ENCODE measurements around the gene KRT77.

The KRT77 gene

GRCh38 chr12:52715416-52715815 lies 12.1 kb upstream of the KRT77 start:
- no peak for ATAC-seq
- no peak for TF ChIP-seq TSHZ2 (CRISPR knock-in tag; IDR thresholded peaks at IDR 0.05)
- TF ChIP-seq CREB5 (CRISPR knock-in tag; IDR thresholded peaks at IDR 0.05; ENCODE audit: low read depth) = no peak
- TF ChIP-seq POU6F1 (CRISPR knock-in tag; IDR thresholded peaks at IDR 0.05; ENCODE audit: borderline replicate concordance, low read depth) = no peak
- no peak for TF ChIP-seq ZNF8 (CRISPR knock-in tag; IDR thresholded peaks at IDR 0.05)
- no peak for TF ChIP-seq GLIS3 (CRISPR knock-in tag; IDR thresholded peaks at IDR 0.05)

GRCh38 chr12:52714887-52715281 lies 11.6 kb upstream of the KRT77 start:
- TF ChIP-seq ESRRG (CRISPR knock-in tag; IDR thresholded peaks at IDR 0.05) = no peak
- no peak for TF ChIP-seq RARB (CRISPR knock-in tag; IDR thresholded peaks at IDR 0.05)
- no peak for TF ChIP-seq SNAI2 (CRISPR knock-in tag; IDR thresholded peaks at IDR 0.05)
- TF ChIP-seq ZNF70 (CRISPR knock-in tag; IDR thresholded peaks at IDR 0.05) = no peak
- no peak for TF ChIP-seq CREB5 (CRISPR knock-in tag; IDR thresholded peaks at IDR 0.05; ENCODE audit: low read depth)
- TF ChIP-seq OSR1 (CRISPR knock-in tag; IDR thresholded peaks at IDR 0.05) = no peak
- TF ChIP-seq TCF4 (CRISPR knock-in tag; IDR thresholded peaks at IDR 0.05; ENCODE audit: borderline replicate concordance) = no peak
- no peak for TF ChIP-seq GLIS3 (CRISPR knock-in tag; IDR thresholded peaks at IDR 0.05)
- no peak for TF ChIP-seq ZNF8 (CRISPR knock-in tag; IDR thresholded peaks at IDR 0.05)
- TF ChIP-seq TOX (CRISPR knock-in tag; IDR thresholded peaks at IDR 0.05; ENCODE audit: borderline replicate concordance) = no peak
- TF ChIP-seq CSRNP3 (CRISPR knock-in tag; IDR thresholded peaks at IDR 0.05) = no peak
- ATAC-seq = no peak

- no peak for ATAC-seq
- no peak for TF ChIP-seq ZNF70 (CRISPR knock-in tag; IDR thresholded peaks at IDR 0.05)
- TF ChIP-seq PATZ1 (CRISPR knock-in tag; IDR thresholded peaks at IDR 0.05; ENCODE audit: borderline replicate concordance) = no peak
- no peak for TF ChIP-seq CREB5 (CRISPR knock-in tag; IDR thresholded peaks at IDR 0.05; ENCODE audit: low read depth)
- TF ChIP-seq ZNF8 (CRISPR knock-in tag; IDR thresholded peaks at IDR 0.05) = no peak
- no peak for TF ChIP-seq RARB (CRISPR knock-in tag; IDR thresholded peaks at IDR 0.05)
- TF ChIP-seq GLIS3 (CRISPR knock-in tag; IDR thresholded peaks at IDR 0.05) = no peak
- TF ChIP-seq ARNTL (CRISPR knock-in tag; IDR thresholded peaks at IDR 0.05; ENCODE audit: borderline replicate concordance, low read depth) = no peak
- TF ChIP-seq PPARA (CRISPR knock-in tag; IDR thresholded peaks at IDR 0.05; ENCODE audit: borderline replicate concordance) = no peak
- TF ChIP-seq TSHZ2 (CRISPR knock-in tag; IDR thresholded peaks at IDR 0.05) = no peak
- no peak for TF ChIP-seq CSDC2 (CRISPR knock-in tag; IDR thresholded peaks at IDR 0.05)
- TF ChIP-seq POU6F1 (CRISPR knock-in tag; IDR thresholded peaks at IDR 0.05; ENCODE audit: borderline replicate concordance, low read depth) = no peak
- TF ChIP-seq OSR1 (CRISPR knock-in tag; IDR thresholded peaks at IDR 0.05) = no peak
- no peak for TF ChIP-seq SNAI2 (CRISPR knock-in tag; IDR thresholded peaks at IDR 0.05)
Observed at GRCh38 chr12:52713960-52714886, 10.9 kb upstream of the KRT77 start.

All from SK-N-SH treated with all-trans-retinoic acid at 6 μM for 48 hours (cell line).